ENCODE measurements around the gene PLCD3. TPM values are rescaled to one million over a fixed set of nuclear protein-coding genes. Genes with fewer than 3 reads are reported as not detected.

Gene PLCD3
- total RNA-seq, 3 donors from 2014 or later, result 30.8 to 62.2 (median 41.1) TPM

- Histone ChIP-seq H3K27ac (peak overlapping the region; percentile 99), H3K9me3 (no peaks in the 10 kb centered on the region), H3K4me1 (peaks cover 15 to 18% of the 10 kb centered on the region in 2 donors), H3K4me3 (peak overlapping the region; percentile 91 to 97 (median 95)), H3K36me3 (no peaks in the 10 kb centered on the region), H3K27me3 (no peaks in the 10 kb centered on the region)
- peak; percentile 83 to 88 for DNase-seq (ENCODE audit: low spot score in 2 of 2)
- intact Hi-C loops (cut with DNase I; ENCODE audit: low total_unique reads), result loop anchor here (10.0 kb wide), 1 partner anchor 1612 kb away; no protein-coding TSS in a partner anchor
- TF ChIP-seq POLR2AphosphoS5 (IDR thresholded peaks at IDR 0.05), result peak; percentile 33 to 90 (median 55)
- peak; percentile 69 for TF ChIP-seq POLR2A (IDR thresholded peaks at IDR 0.05)
- peak; percentile 81 to 94 (median 91) for TF ChIP-seq CTCF (IDR thresholded peaks at IDR 0.05)
Observed at GRCh38 chr17:45132572-45133463, 503 bp upstream of the PLCD3 start.

- TF ChIP-seq POLR2A (IDR thresholded peaks at IDR 0.05) (no peak), CTCF (IDR thresholded peaks at IDR 0.05) (peak; percentile 80 to 93 (median 89))
- peaks cover 14 to 19% of the 10 kb centered on the region in 2 donors for H3K4me1 ChIP-seq
- intact Hi-C loops (cut with DNase I; ENCODE audit: low total_unique reads), result loop anchor here (10.0 kb wide), 1 partner anchor 1613 kb away; no protein-coding TSS in a partner anchor
- H3K4me3 ChIP-seq, result peak overlapping the region; percentile 91 to 97 (median 95)
- peak in 1 of 2 donors; percentile 30 for DNase-seq (ENCODE audit: low spot score in 2 of 2)
- no peaks in the 10 kb centered on the region for H3K9me3 ChIP-seq
- no peaks in the 10 kb centered on the region for H3K27me3 ChIP-seq
- peak overlapping the region; percentile 99 for H3K27ac ChIP-seq
- H3K36me3 ChIP-seq, result no peaks in the 10 kb centered on the region
Observed at GRCh38 chr17:45131616-45132319, 547 bp downstream of the PLCD3 start.

- H3K36me3 ChIP-seq, result no peaks in the 10 kb centered on the region
- peak overlapping the region; percentile 91 to 97 (median 95) for H3K4me3 ChIP-seq
- intact Hi-C loops (cut with DNase I; ENCODE audit: low total_unique reads), result loop anchor here (10.0 kb wide), 1 partner anchor 1614 kb away; no protein-coding TSS in a partner anchor
- DNase-seq (ENCODE audit: low spot score in 2 of 2), result no peak
- H3K4me1 ChIP-seq, result peaks cover 6 to 19% of the 10 kb centered on the region in 2 donors
- TF ChIP-seq CTCF (IDR thresholded peaks at IDR 0.05), result no peak
- no peak for TF ChIP-seq POLR2AphosphoS5 (IDR thresholded peaks at IDR 0.05)
- TF ChIP-seq POLR2A (IDR thresholded peaks at IDR 0.05), result no peak
- H3K27me3 ChIP-seq, result no peaks in the 10 kb centered on the region
- peak overlapping the region; percentile 99 for H3K27ac ChIP-seq
- H3K9me3 ChIP-seq, result no peaks in the 10 kb centered on the region
Observed at GRCh38 chr17:45130681-45131615, 1.4 kb downstream of the PLCD3 start.

- Histone ChIP-seq H3K4me3 (peak overlapping the region; percentile 3 to 95 (median 91)), H3K9me3 (no peaks in the 10 kb centered on the region), H3K4me1 (peaks cover 6 to 19% of the 10 kb centered on the region in 2 donors), H3K36me3 (no peaks in the 10 kb centered on the region), H3K27me3 (no peaks in the 10 kb centered on the region), H3K27ac (peak overlapping the region; percentile 83 to 99)
- no peak for DNase-seq (ENCODE audit: low spot score in 2 of 2)
- intact Hi-C loops (cut with DNase I; ENCODE audit: low total_unique reads), result loop anchor here (10.0 kb wide), 1 partner anchor 1615 kb away; no protein-coding TSS in a partner anchor
- TF ChIP-seq POLR2AphosphoS5 (IDR thresholded peaks at IDR 0.05) (no peak), CTCF (IDR thresholded peaks at IDR 0.05) (no peak), POLR2A (IDR thresholded peaks at IDR 0.05) (no peak)
Observed at GRCh38 chr17:45129940-45130680, 2.2 kb downstream of the PLCD3 start.
